ENCODE data around the gene PPP1R8.

The PPP1R8 gene

GRCh38 chr1:27872059-27872801, 41.6 kb downstream of the PPP1R8 start, which contains the start of gene THEMIS2:
Gene THEMIS2, plus strand, starts transcription at chr1:27872544. Its CDS starts 28 bp downstream, at chr1:27872572.
- peak; percentile 35 for DNase-seq (ENCODE audit: low spot score)

- DNase-seq (ENCODE audit: low spot score), result no peak
These were observed 42.4 kb downstream of the PPP1R8 start for GRCh38 chr1:27872802-27873551.

- DNase-seq (ENCODE audit: low spot score), result no peak
These were observed 43.2 kb downstream of the PPP1R8 start for GRCh38 chr1:27873671-27874384.

GRCh38 chr1:27876341-27877114, 45.9 kb downstream of the PPP1R8 start:
- no peak for DNase-seq (ENCODE audit: low spot score)

- DNase-seq (ENCODE audit: low spot score), result no peak
These were observed 46.5 kb downstream of the PPP1R8 start for GRCh38 chr1:27877115-27877416.

- DNase-seq (ENCODE audit: low spot score), result no peak
These were observed 47.5 kb downstream of the PPP1R8 start for GRCh38 chr1:27878039-27878438.

- no peak for DNase-seq (ENCODE audit: low spot score)
These were observed 48.3 kb downstream of the PPP1R8 start for GRCh38 chr1:27878787-27879335.

GRCh38 chr1:27879374-27880082, 48.9 kb downstream of the PPP1R8 start:
- no peak for DNase-seq (ENCODE audit: low spot score)

- no peak for DNase-seq (ENCODE audit: low spot score)
These were observed 51.9 kb downstream of the PPP1R8 start for GRCh38 chr1:27882543-27882903.

- no peak for DNase-seq (ENCODE audit: low spot score)
These were observed 53.0 kb downstream of the PPP1R8 start for GRCh38 chr1:27883536-27883935.

GRCh38 chr1:27884006-27884954, 53.7 kb downstream of the PPP1R8 start:
- DNase-seq (ENCODE audit: low spot score), result peak; percentile 45

GRCh38 chr1:27885114-27885528, 54.5 kb downstream of the PPP1R8 start:
- peak; percentile 71 for DNase-seq (ENCODE audit: low spot score)

GRCh38 chr1:27885621-27886352, 55.2 kb downstream of the PPP1R8 start:
- DNase-seq (ENCODE audit: low spot score), result peak; percentile 26

- no peak for DNase-seq (ENCODE audit: low spot score)
These were observed 55.7 kb downstream of the PPP1R8 start for GRCh38 chr1:27886353-27886679.

- DNase-seq (ENCODE audit: low spot score), result no peak
These were observed 56.2 kb downstream of the PPP1R8 start for GRCh38 chr1:27886744-27887143.

- DNase-seq (ENCODE audit: low spot score), result peak; percentile 55
These were observed 56.8 kb downstream of the PPP1R8 start for GRCh38 chr1:27887215-27888021.

GRCh38 chr1:27889506-27889905, 58.9 kb downstream of the PPP1R8 start:
- no peak for DNase-seq (ENCODE audit: low spot score)

- DNase-seq (ENCODE audit: low spot score), result peak; percentile 82
These were observed 60.8 kb downstream of the PPP1R8 start for GRCh38 chr1:27891196-27891889.

Measured in pons (tissue), 1 donor.